NCI-H2107 treated with DMSO at 0.1 percent for 48 hours (cell line): ENCODE results near the gene TNS1.

Experiments
- DNase-seq: peaks from one replicate; lab custom pipeline; 2025; ENCODE audit not compliant: unreplicated experiment; lab: John Stamatoyannopoulos, UW

The TNS1 gene

DNA sequence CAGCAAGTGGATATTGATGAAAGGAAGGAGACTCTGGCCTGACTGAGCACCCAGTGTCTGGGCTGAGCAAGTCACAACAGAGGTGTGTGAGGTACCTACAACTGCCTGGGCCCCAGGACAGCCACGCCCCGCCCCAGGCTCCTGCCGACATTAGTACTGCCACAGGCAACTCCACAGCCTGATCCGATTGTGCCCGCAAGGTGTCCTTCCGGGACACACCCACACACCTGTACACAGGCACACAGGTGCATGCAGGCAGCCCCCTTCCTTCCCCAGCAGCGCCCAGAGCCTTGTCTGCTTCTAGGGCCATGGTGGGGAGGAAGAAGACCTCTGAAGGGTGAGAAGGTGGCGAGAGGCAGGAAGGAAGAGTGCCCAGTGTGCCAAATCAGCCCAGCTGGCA, 83.6 kb downstream of the TNS1 start:
- DNase-seq: no peak

GRCh38 chr2:217918308-217919024, 84.3 kb downstream of the TNS1 start:
- no peak for DNase-seq

GRCh38 chr2:217916504-217917254, 86.1 kb downstream of the TNS1 start:
- peak; percentile 56 for DNase-seq

GRCh38 chr2:217915706-217916105, 87.1 kb downstream of the TNS1 start:
- DNase-seq: no peak

GRCh38 chr2:217914878-217915277, 87.9 kb downstream of the TNS1 start:
- no peak for DNase-seq

- no peak for DNase-seq
These were observed 88.7 kb downstream of the TNS1 start for GRCh38 chr2:217914078-217914477.

DNA sequence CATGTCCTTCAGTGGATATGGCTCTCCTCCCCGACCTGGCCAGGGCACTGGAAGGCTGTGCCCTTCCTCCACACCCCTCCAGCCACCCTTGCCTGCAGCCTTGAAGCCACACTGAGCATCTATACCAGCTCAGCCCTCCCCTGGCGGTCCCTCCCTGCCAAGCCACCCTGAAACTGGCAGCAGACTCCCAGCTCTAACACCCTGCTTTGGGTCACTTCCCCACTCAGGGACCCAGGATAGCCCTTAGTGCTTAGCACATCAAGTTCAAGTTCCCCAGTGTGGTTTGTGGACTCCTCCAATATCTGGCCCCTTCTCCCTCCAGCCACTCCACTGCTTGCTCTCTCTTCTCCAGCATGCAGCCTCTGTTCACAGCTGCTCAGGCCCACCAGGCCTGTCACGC, 89.4 kb downstream of the TNS1 start:
- no peak for DNase-seq

GRCh38 chr2:217912098-217913024, 90.4 kb downstream of the TNS1 start:
- DNase-seq: no peak

DNA sequence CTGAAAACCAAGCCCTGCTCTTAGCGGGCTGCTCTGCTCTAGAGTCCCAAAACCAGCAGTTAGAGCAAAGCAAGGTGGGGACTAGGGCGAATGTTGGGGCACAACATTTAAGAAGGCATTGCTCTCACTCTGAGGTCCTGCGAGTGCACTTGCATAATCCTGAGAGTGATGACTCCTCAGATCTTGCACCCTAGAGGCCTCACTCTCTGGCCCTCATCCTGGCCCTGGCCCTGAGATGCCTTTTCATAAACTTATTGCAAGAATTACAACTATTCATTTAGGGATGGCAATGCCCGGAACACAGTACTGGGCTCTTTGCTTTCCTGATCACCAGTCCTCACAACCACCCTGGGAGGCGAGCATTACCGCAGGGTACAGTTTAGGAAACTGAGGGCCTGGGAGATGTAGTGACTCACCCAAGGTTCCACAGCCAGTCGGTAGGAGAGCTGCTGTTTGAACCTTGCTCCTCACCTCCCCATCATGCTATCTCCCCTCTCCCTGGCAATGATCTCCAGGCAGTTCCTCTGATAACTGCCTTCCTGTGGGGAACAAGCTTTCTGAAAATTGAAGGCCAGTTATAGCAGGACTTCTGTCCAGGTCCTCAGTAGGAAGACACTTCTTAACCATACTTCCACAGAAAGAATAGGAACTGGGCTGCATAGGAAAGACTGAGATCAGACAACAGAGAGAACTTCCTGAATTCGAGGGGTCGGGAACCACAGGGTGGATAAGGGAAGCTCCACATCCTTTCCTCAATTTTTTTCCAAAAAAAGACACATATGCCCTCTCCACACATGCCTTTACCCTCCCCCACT, 91.3 kb downstream of the TNS1 start:
- DNase-seq: no peak

DNA sequence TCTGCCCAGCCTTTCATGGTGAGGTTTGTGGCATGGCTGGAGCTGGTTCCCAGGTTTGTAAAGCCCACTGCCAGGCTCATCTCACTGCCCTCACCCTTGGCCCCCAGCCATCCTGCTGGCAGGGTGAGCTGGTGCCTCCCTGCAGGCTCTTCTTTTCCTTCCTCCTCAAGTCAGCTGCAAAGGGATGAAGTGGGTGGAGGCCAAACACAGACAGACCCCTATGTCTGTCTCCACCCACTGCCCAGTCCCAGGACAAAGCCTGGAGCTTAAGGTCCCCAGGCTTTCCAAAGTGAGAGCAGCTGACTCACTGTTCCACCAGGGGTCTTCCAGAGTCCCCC, 92.0 kb downstream of the TNS1 start:
- no peak for DNase-seq

DNA sequence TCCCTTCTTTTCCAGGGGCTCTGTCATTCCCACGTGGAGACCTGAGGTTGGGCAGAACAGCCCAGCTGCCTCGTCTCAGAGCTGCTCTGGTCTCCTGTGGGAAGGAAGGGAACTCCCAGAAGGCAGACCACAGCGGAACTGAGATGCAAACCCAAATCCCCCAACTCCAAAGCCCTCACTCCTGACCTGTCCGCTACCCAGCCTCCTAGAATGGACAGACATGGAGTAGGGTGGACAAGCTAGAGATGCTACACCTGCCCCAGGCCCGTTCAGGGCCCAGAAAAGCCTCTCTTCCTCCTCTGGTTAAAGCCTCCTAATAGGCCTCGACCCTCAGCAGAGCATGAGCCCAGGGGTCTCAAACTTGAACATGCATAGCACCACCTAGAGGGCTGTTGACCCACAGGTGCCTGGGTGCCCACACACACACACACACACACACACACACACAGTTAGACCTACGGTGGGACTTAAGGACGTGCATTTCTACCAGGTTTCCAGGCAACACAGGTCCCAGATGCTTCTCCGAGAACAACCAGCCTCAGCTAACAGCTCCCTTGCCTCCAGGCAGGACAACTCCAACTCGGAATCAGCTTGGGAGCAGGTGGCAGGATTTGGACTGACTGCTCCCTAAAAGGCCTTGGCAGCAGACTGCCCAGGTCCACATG, 93.5 kb downstream of the TNS1 start:
- no peak for DNase-seq

GRCh38 chr2:217908544-217908943, 94.3 kb downstream of the TNS1 start:
- no peak for DNase-seq

GRCh38 chr2:217907266-217907665, 95.5 kb downstream of the TNS1 start:
- no peak for DNase-seq

DNA sequence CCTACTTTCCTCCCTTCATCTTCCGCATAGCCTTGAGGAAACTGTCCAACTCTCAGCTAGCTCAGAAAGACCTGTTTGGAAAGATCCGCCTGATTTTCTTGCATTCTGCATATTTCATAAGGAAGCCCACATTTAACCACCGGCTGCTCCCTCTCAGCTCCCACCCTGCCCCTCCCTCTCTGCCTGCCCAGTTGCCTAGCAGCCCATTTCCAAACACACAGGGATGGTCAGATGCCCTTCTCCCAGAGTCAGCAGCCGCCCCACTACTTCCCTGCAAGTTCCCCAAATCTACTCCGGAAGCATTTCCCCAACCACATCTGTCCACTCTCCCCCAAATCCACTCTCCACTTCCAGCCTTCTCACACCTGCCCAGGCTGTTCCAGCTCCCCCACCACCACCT, 96.0 kb downstream of the TNS1 start:
- DNase-seq: no peak

DNA sequence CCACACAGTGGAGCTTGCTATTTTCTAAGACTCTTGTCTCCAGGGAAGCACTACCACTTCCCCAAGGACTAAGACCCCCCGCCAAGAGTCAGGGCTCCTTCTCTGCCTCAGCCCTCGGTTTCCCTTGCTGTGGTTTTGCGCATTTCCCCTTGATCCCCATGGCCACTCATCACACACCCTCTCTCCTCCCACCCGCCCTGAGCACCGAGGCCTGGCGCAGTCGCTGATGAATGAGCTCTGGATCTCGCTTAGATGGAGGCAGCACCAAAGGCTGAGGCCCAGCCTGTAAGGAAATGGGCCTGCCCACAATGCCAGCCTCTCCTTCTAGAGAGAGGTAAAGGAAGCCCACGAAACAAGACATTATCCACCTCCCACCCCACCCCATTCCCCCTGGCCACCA, 96.9 kb downstream of the TNS1 start:
- DNase-seq: no peak

DNA sequence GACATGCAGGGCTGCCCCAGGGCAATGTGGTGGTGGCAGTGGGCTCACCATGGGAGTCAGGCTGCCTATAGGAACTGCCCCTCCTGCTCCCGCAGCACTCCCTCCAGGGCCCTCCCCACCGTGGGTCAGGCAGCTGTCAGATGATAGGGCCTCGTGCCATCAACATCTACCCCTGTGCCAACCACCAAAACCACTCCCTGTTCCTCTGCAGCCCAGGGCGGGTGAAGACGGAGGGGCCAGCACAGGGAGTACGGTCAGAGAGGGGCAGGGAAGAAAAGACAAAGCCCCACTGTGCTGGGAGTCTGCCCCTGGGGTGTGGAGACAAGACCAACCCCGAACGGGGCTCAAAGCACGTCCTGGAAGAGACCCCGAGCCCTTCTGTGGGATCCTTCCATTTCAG, 97.4 kb downstream of the TNS1 start:
- DNase-seq: no peak

DNA sequence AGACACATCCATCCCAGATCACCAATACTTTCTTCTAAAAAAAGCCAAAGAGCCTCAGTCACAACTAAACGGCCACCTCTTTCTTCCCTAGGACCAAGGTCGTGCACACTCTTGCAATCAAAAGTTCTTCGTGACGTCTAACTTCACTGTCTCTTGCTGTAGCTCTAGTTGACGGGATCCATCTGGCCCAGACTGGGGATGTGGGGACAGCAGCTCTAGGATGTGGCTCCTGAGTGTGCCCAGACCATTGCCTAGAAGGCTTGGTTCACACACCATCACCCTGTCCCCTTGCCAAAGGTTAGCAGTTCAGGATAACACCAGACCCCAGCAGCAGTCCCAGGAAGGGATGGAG, 98.2 kb downstream of the TNS1 start:
- DNase-seq: no peak

- no peak for DNase-seq
These were observed 98.8 kb downstream of the TNS1 start for GRCh38 chr2:217903859-217904613.

DNA sequence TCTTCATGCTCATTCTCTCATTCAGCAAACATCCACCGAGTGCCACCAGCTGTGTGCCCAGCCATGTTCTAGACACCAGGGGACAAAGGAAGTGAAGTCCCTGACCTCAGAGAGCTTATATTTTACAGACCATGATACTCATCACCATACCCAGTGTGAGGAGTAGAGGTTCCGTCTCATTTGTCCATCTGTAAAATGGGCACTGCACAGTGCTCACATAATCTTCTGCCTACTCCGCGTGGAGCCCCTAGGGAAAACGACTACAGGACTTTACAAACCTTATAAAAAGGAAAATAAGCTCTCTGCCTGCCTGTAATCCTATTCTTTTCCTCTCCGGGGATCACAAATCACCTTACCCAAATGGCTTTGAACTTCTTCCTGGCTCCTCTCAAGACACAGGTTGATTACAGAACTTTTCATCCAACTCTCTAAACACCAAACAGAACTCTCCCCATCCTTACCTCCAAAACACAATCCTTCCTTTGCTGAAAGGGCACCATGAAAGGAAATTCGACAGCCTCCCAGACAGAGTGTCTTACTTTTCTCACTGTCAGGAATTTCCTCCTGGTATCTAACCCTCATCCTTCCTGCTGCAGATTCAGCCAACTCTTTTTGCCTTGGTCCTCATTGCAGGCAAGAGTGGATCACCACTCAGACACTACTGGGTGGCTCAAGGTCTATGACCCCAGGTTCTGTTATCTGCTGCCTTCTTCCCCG, 99.5 kb downstream of the TNS1 start:
- DNase-seq: no peak
